Lower lobe of right lung (tissue), 2 donors: ENCODE results near the gene HDAC9. TPM values are rescaled to one million over a fixed set of nuclear protein-coding genes. Genes with fewer than 3 reads are reported as not detected.

ENCODE experiments used
- ATAC-seq, 2 donors: fragments of 200-7000 bp; cut with Tn5 transposase; one replicate each; pipeline ENCODE4 v1.9.1; 2020 to 2022; ENCODE audit warnings: mild to moderate bottlenecking in 2 of 2, moderate library complexity in 2 of 2
- DNase-seq: peaks from one replicate; pipeline ENCODE4 v3.0.0-alpha.2; 2020
- H3K27ac ChIP-seq: fragments of 200-600 bp; one replicate; pipeline ENCODE4 v1.8.0; 2022
- H3K27me3 ChIP-seq: fragments of 200-600 bp; one replicate; pipeline ENCODE4 v1.8.0; 2022; ENCODE audit warnings: low read depth
- H3K36me3 ChIP-seq: fragments of 200-600 bp; one replicate; pipeline ENCODE4 v1.8.0; 2022; ENCODE audit warnings: mild to moderate bottlenecking
- H3K4me1 ChIP-seq: fragments of 200-600 bp; one replicate; pipeline ENCODE4 v1.8.0; 2022
- H3K4me3 ChIP-seq: fragments of 200-600 bp; one replicate; pipeline ENCODE4 v1.8.0; 2022; ENCODE audit warnings: mild to moderate bottlenecking
- H3K9me3 ChIP-seq: fragments of 200-600 bp; one replicate; pipeline ENCODE4 v1.8.0; 2022
- intact Hi-C: fragments of 100-400 bp; cut with DNase I; formaldehyde crosslinking; loops from one replicate; pipeline ENCODE4 v1.11.0; 2022
- total RNA-seq: library from RNA; stranded (reverse); fragmentation: NEBNext Ultra II Directional; extraction: Animal tissue kit (Norgen Biotek cat#: 25700); gene quantifications from one replicate; pipeline ENCODE4 v1.2.1, GENCODE V29; 2021
- TF ChIP-seq, protein P1 (sequence below): fragments of 200-600 bp; IDR thresholded peaks from one replicate; pipeline ENCODE4 v1.8.0; 2022; ENCODE audit warnings: antibody characterized with exemption, mild to moderate bottlenecking
- donor health status: DM: no; HTN: yes; CAD: no; lungs with severe emphysema.

The HDAC9 gene
- total RNA-seq, 1 donor from 2014 or later: 14.3 TPM

DNA sequence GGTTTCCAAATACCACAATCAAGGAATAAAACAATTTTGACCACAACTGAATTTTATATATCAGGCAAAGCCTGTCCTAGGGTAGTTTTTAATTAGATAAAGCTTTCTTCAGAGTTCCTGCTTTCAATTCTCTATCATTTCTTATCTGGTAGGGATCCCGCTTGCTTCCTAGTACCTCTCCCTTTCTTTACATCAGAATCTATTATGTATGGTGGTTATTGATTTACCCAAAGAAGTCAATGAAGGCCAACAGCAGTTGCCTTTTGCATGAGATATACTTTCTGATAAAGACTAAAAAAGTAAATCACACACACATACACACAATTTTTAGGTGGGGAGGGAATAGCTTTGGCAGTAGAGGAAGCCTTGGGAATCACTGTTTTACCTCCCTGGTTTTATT is 70.7 kb downstream of the HDAC9 start:
- DNase-seq (no peak), ATAC-seq (no peak)
- no peak overlapping the region for H3K4me3 ChIP-seq
- no peaks in the 10 kb centered on the region for H3K9me3 ChIP-seq
- no peaks in the 10 kb centered on the region for H3K36me3 ChIP-seq
- no peaks in the 10 kb centered on the region for H3K4me1 ChIP-seq
- intact Hi-C loops: no loop called here
- TF ChIP-seq, protein P1, sequence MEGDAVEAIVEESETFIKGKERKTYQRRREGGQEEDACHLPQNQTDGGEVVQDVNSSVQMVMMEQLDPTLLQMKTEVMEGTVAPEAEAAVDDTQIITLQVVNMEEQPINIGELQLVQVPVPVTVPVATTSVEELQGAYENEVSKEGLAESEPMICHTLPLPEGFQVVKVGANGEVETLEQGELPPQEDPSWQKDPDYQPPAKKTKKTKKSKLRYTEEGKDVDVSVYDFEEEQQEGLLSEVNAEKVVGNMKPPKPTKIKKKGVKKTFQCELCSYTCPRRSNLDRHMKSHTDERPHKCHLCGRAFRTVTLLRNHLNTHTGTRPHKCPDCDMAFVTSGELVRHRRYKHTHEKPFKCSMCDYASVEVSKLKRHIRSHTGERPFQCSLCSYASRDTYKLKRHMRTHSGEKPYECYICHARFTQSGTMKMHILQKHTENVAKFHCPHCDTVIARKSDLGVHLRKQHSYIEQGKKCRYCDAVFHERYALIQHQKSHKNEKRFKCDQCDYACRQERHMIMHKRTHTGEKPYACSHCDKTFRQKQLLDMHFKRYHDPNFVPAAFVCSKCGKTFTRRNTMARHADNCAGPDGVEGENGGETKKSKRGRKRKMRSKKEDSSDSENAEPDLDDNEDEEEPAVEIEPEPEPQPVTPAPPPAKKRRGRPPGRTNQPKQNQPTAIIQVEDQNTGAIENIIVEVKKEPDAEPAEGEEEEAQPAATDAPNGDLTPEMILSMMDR: no peak
- no peaks in the 10 kb centered on the region for H3K27me3 ChIP-seq
- H3K27ac ChIP-seq: no peak overlapping the region

DNA sequence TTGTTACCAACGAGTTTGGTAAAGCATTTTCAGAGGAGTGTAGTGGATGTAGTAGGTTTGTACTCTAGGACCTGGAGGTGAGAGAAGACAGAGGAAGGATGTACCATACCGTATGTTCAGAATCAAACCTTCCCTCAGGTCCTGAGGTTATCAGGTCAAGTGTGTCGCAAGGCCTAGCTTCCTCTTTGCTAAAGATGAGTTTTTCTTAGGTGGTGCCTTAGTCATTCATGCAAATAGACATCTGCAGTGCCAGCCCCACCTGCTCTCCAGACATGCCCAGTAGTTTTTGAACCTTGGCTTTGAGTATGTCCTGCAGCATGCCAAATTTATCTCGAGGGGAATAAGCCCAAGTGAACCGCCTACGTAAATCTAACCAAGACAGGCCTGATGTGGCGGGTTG is 71.3 kb downstream of the HDAC9 start:
- H3K27me3 ChIP-seq: no peaks in the 10 kb centered on the region
- intact Hi-C loops: no loop called here
- no peak overlapping the region for H3K27ac ChIP-seq
- no peak for ATAC-seq
- no peaks in the 10 kb centered on the region for H3K4me1 ChIP-seq
- H3K9me3 ChIP-seq: no peaks in the 10 kb centered on the region
- TF ChIP-seq, protein P1: no peak
- DNase-seq: no peak
- H3K36me3 ChIP-seq: no peaks in the 10 kb centered on the region
- no peak overlapping the region for H3K4me3 ChIP-seq

DNA sequence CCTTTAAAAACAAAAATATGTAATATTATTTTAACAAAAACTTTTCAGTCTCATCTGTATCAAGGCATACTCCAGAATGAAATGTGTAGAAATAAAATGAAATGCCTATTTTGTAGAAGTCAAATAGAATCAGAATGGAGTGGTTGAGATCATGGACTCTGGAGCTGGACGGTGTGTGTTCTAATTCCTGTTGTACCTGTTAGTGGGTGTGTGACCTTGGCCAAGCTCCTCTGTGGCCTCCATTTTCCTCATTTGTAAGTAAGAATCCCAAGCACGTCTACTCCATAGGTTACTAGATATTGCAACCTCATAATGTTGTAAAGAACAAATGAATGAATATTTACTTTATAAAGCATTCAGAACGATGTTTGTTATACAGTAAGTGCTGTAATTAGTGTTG is 74.9 kb downstream of the HDAC9 start:
- TF ChIP-seq, protein P1: no peak
- no peaks in the 10 kb centered on the region for H3K9me3 ChIP-seq
- intact Hi-C loops: loop anchor here (10.0 kb wide), 1 partner anchor 216 kb away; no protein-coding TSS in a partner anchor
- no peaks in the 10 kb centered on the region for H3K4me1 ChIP-seq
- no peaks in the 10 kb centered on the region for H3K27me3 ChIP-seq
- no peak for ATAC-seq
- H3K27ac ChIP-seq: no peak overlapping the region
- H3K4me3 ChIP-seq: no peak overlapping the region
- H3K36me3 ChIP-seq: no peaks in the 10 kb centered on the region
- no peak for DNase-seq

DNA sequence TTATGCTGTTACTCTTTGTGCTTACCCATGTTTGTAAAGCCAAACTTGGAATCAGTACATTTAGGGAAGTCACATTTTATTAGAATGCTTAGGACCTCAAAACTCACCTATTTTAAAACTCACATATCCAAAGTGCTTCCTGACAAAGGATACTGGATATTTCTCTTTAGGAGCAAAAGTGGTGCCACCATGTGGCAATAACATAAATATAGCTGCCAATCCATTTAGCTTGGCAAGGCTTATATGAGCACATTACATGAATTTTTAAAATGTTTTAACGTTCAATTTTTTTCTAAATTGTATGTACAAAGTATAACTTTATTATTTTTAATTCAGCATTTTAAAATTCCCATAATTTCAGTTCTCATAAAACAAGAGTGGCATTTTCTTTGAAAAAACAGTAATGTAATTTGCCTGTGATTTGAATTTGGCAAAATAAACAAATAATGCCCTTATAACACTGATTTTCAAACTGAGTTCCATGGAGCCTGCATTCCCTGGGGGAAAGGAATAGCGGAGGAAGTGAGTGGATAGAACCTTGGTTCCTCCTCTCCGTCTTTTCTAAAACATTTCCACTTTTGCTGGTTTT is 75.4 kb downstream of the HDAC9 start:
- intact Hi-C loops: loop anchor here (10.0 kb wide), 1 partner anchor 216 kb away; no protein-coding TSS in a partner anchor
- no peak for ATAC-seq
- no peaks in the 10 kb centered on the region for H3K4me1 ChIP-seq

DNA sequence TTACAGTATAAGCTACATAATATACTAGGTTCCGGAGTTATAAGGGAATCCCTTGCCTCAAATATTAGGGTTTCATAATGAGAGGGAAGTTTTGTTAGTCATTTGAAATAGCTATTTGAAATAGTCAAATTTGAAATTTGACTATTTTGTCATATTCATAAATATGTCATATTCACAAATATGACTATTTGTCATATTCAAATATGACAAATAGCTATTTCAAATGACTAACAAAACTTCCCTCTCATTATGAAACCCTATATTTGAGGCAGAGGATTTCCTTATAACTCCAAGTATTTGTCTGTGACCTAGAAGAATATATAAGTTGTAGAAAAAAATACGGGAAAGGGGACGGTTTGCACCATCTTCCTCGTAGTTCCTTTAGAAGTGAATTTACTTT is 76.6 kb downstream of the HDAC9 start:
- intact Hi-C loops: loop anchor here (10.0 kb wide), 1 partner anchor 217 kb away; no protein-coding TSS in a partner anchor
- ATAC-seq: no peak
- Histone ChIP-seq H3K4me1 (no peaks in the 10 kb centered on the region), H3K4me3 (no peak overlapping the region), H3K9me3 (no peaks in the 10 kb centered on the region), H3K27ac (no peak overlapping the region), H3K27me3 (no peaks in the 10 kb centered on the region), H3K36me3 (no peaks in the 10 kb centered on the region)
- TF ChIP-seq, protein P1: no peak
- DNase-seq: no peak

More for the DNA sequence above, 75.4 kb downstream of the HDAC9 start:
- Histone ChIP-seq H3K36me3 (no peaks in the 10 kb centered on the region), H3K9me3 (no peaks in the 10 kb centered on the region), H3K27ac (no peak overlapping the region), H3K4me3 (no peak overlapping the region), H3K27me3 (no peaks in the 10 kb centered on the region)
- TF ChIP-seq, protein P1: peak; percentile 39
- no peak for DNase-seq
